Measurements from ENCODE around the gene EHD2.
"Not testable (repeated sequence)": the region's sequence is repeated elsewhere in the genome, so short reads cannot be mapped to it uniquely, and the experiment has no call there.

The EHD2 gene

GRCh38 chr19:47745010-47745901, 32.0 kb downstream of the EHD2 start, which contains the start of gene NOP53:
TSS of gene NOP53 (plus strand) at chr19:47745546. CDS start at chr19:47745560, 14 bp downstream.
- FAIRE-seq: peak; percentile 20

GRCh38 chr19:47746129-47746528, 32.9 kb downstream of the EHD2 start:
- FAIRE-seq; DNase-seq (ENCODE audit: low spot score): not testable (repeated sequence)

More at GRCh38 chr19:47745010-47745901, 32.0 kb downstream of the EHD2 start, which contains the start of gene NOP53:
- peak; percentile 94 for DNase-seq (ENCODE audit: low spot score)

- DNase-seq (ENCODE audit: low spot score) (no peak), FAIRE-seq (no peak)
Measured at GRCh38 chr19:47749326-47749725, 36.1 kb downstream of the EHD2 start.

GRCh38 chr19:47750752-47751151, 37.5 kb downstream of the EHD2 start:
- DNase-seq (ENCODE audit: low spot score) (no peak), FAIRE-seq (no peak)

- DNase-seq (ENCODE audit: low spot score) (no peak), FAIRE-seq (no peak)
Measured at GRCh38 chr19:47752440-47753211, 39.4 kb downstream of the EHD2 start.

- FAIRE-seq (no peak), DNase-seq (ENCODE audit: low spot score) (no peak)
Measured at GRCh38 chr19:47754206-47755064, 41.2 kb downstream of the EHD2 start.

- FAIRE-seq: no peak
- no peak for DNase-seq (ENCODE audit: low spot score)
Measured at GRCh38 chr19:47755065-47755761, 42.0 kb downstream of the EHD2 start.

GRCh38 chr19:47755762-47756626, 42.8 kb downstream of the EHD2 start:
- no peak for DNase-seq (ENCODE audit: low spot score)
- no peak for FAIRE-seq

- DNase-seq (ENCODE audit: low spot score) (no peak), FAIRE-seq (no peak)
Measured at GRCh38 chr19:47756627-47756929, 43.4 kb downstream of the EHD2 start.

- FAIRE-seq (no peak), DNase-seq (ENCODE audit: low spot score) (no peak)
Measured at GRCh38 chr19:47756953-47757608, 43.9 kb downstream of the EHD2 start.

GRCh38 chr19:47757617-47758442, 44.6 kb downstream of the EHD2 start:
- DNase-seq (ENCODE audit: low spot score): no peak
- no peak for FAIRE-seq

- DNase-seq (ENCODE audit: low spot score) (no peak), FAIRE-seq (no peak)
Measured at GRCh38 chr19:47758443-47758804, 45.2 kb downstream of the EHD2 start.

GRCh38 chr19:47760632-47760999, 47.4 kb downstream of the EHD2 start:
- FAIRE-seq (no peak), DNase-seq (ENCODE audit: low spot score) (no peak)

GRCh38 chr19:47761566-47761965, 48.3 kb downstream of the EHD2 start:
- FAIRE-seq: no peak

GRCh38 chr19:47762151-47762550, 48.9 kb downstream of the EHD2 start:
- DNase-seq (ENCODE audit: low spot score) (no peak), FAIRE-seq (no peak)

More at GRCh38 chr19:47761566-47761965, 48.3 kb downstream of the EHD2 start:
- no peak for DNase-seq (ENCODE audit: low spot score)

- DNase-seq (ENCODE audit: low spot score) (no peak), FAIRE-seq (no peak)
Measured at GRCh38 chr19:47762615-47763308, 49.5 kb downstream of the EHD2 start.

- DNase-seq (ENCODE audit: low spot score); FAIRE-seq: not testable (repeated sequence)
Measured at GRCh38 chr19:47764705-47765104, 51.5 kb downstream of the EHD2 start.

Data from urothelium cell line (cell line).